Heart left ventricle (tissue), 13 donors: Measurements from ENCODE around the gene PDHB.

ENCODE experiments used
- POLR2A ChIP-seq, 2 donors: fragments of 450-650 bp; IDR thresholded peaks; one replicate each; pipeline ENCODE4 v1.6.1; 2017; ENCODE audit warnings: antibody characterized with exemption in 2 of 2, mild to moderate bottlenecking in 2 of 2, moderate library complexity in 2 of 2
- TF ChIP-seq, protein P1 (sequence below), 12 donors: fragments of 200-600 bp; sonication (generic) in 4 of 12; IDR thresholded peaks; one replicate each; pipeline versions ENCODE4 v1.5.0 to v1.8.0; 2018 to 2022; ENCODE audit warnings: antibody characterized with exemption in 12 of 12, mild to moderate bottlenecking in 5 of 12
- donor health status: ischemic (EF 13 %, LVEDD 7.1; RV severe dilation, severe dysfunction).
- donor health status: DM: no; HTN: yes; CAD: no.
- donor health status: DM: no; HTN: no; CAD: no.
- donor health status: ischemic (EF 25% LVEDD 6.9; RV normal size, moderate dysfunction).
- donor health status: ischemic (EF 25% LVEDD 5.7; RV mildly dilated, moderate dysfunction).
- donor health status: ischemic (EF 35%, LVEDD 5.7; RV mildly dilated, moderate dysfunction).
- donor health status: nonischemic (EF 11% LVEDD 7.7; RV severe dilation, severe dysfunction).
- donor health status: DM: yes; HTN: yes; CAD: no.
- donor health status: PGD.
- donor health status: ischemic (EF 29% LVEDD 5.4; RV normal size, mild dysfunction).
- donor health status: nonischemic (EF 23%, LVEDD 6.1; RV moderate dilation, normal function).

DNA sequence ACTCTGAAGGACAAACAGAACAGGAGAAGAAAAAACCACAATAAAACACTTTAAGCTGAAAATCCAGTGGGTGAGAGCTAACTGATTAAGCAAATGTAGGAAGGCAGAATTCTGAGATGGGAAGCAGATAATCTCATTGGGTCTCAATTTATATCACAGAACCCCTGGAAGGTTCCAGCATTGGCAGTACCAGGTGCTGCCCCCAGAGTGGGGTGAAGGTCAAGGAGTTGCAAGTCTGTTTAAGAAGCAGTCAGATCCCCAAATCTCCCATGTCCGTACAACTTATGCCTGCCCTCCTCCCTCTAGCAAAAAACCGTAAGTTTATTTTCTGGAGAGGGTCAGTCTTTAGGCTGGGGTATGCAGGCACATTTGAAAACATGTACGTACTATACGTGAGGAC, 55.9 kb downstream of the PDHB start:
- TF ChIP-seq, protein P1, sequence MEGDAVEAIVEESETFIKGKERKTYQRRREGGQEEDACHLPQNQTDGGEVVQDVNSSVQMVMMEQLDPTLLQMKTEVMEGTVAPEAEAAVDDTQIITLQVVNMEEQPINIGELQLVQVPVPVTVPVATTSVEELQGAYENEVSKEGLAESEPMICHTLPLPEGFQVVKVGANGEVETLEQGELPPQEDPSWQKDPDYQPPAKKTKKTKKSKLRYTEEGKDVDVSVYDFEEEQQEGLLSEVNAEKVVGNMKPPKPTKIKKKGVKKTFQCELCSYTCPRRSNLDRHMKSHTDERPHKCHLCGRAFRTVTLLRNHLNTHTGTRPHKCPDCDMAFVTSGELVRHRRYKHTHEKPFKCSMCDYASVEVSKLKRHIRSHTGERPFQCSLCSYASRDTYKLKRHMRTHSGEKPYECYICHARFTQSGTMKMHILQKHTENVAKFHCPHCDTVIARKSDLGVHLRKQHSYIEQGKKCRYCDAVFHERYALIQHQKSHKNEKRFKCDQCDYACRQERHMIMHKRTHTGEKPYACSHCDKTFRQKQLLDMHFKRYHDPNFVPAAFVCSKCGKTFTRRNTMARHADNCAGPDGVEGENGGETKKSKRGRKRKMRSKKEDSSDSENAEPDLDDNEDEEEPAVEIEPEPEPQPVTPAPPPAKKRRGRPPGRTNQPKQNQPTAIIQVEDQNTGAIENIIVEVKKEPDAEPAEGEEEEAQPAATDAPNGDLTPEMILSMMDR (IDR thresholded peaks at IDR 0.05) = no peak
- no peak for TF ChIP-seq POLR2A (IDR thresholded peaks at IDR 0.05)
